Mesendoderm (in vitro differentiated cells): Measurements from ENCODE around the gene TRPM3.

Experiments
- DNase-seq: peaks from one replicate; pipeline ENCODE4 v3.0.0; 2013
- H2AK5ac ChIP-seq: 2 replicates; pipeline ENCODE4 v1.6.1; 2013; ENCODE audit warnings: low read length, inconsistent platforms
- H2BK120ac ChIP-seq: 2 replicates; pipeline ENCODE4 v1.6.1; 2013; ENCODE audit warnings: low read depth, mild to moderate bottlenecking, low read length, moderate library complexity, mixed read lengths
- H2BK15ac ChIP-seq: replicated peaks from 2 replicates; pipeline ENCODE4 v1.6.1; 2013; ENCODE audit warnings: low read depth, mild to moderate bottlenecking, moderate library complexity
- H2BK5ac ChIP-seq: 2 replicates; pipeline ENCODE4 v1.6.1; 2013; ENCODE audit warnings: low read length, inconsistent platforms
- H3K18ac ChIP-seq: 2 replicates; pipeline ENCODE4 v1.6.1; 2013; ENCODE audit warnings: mild to moderate bottlenecking, low read length, mixed read lengths
- H3K23ac ChIP-seq: one replicate; pipeline ENCODE4 v1.6.1; 2013; ENCODE audit warnings: low read length
- H3K27ac ChIP-seq: 2 replicates; pipeline ENCODE4 v1.5.1; 2013; ENCODE audit warnings: low read depth, mild to moderate bottlenecking, inconsistent platforms, low read length, moderate library complexity
- H3K27me3 ChIP-seq: 2 replicates; pipeline ENCODE4 v1.6.1; 2013; ENCODE audit warnings: low read length, control low read depth, mild to moderate bottlenecking, inconsistent platforms; ENCODE audit not compliant: insufficient read depth, poor library complexity
- H3K36me3 ChIP-seq: 2 replicates; pipeline ENCODE4 v1.6.1; 2013; ENCODE audit warnings: low read length, inconsistent platforms; ENCODE audit not compliant: control insufficient read depth, insufficient read depth
- H3K4ac ChIP-seq: one replicate; pipeline ENCODE4 v1.6.1; 2013; ENCODE audit warnings: low read depth, mild to moderate bottlenecking, low read length, moderate library complexity
- H3K4me1 ChIP-seq: 2 replicates; pipeline ENCODE4 v1.6.1; 2013; ENCODE audit warnings: low read depth, low read length, inconsistent platforms; ENCODE audit not compliant: control insufficient read depth
- H3K4me2 ChIP-seq: 2 replicates; pipeline ENCODE4 v1.6.1; 2013; ENCODE audit warnings: low read length
- H3K4me3 ChIP-seq: 2 replicates; pipeline ENCODE4 v1.5.1; 2013; ENCODE audit warnings: mild to moderate bottlenecking, low read length
- H3K56ac ChIP-seq: one replicate; pipeline ENCODE4 v1.6.1; 2013; ENCODE audit warnings: low read length
- H3K79me1 ChIP-seq: 2 replicates; pipeline ENCODE4 v1.6.1; 2013; ENCODE audit warnings: low read length, inconsistent platforms
- H3K79me2 ChIP-seq: 2 replicates; pipeline ENCODE4 v1.6.1; 2013; ENCODE audit warnings: mild to moderate bottlenecking, low read length; ENCODE audit not compliant: control insufficient read depth, insufficient read depth
- H3K9ac ChIP-seq: 2 replicates; pipeline ENCODE4 v1.6.1; 2013; ENCODE audit warnings: low read length, inconsistent platforms
- H4K5ac ChIP-seq: one replicate; pipeline ENCODE4 v1.6.1; 2013; ENCODE audit warnings: low read length
- H4K8ac ChIP-seq: one replicate; pipeline ENCODE4 v1.6.1; 2013; ENCODE audit warnings: low read depth, mild to moderate bottlenecking, control low read depth, low read length, moderate library complexity
- WGBS: extraction: QIAGEN DNeasy Blood & Tissue Kit; methylation state at CpG from one replicate; pipeline ENCODE4 v1.1.7; 2013; ENCODE audit warnings: low lambda C conversion rate, missing lambda C conversion rate; ENCODE audit not compliant: insufficient coverage; ENCODE audit errors: extremely low coverage; 5-methylcytosine and 5-hydroxymethylcytosine counted together

The TRPM3 gene

DNA sequence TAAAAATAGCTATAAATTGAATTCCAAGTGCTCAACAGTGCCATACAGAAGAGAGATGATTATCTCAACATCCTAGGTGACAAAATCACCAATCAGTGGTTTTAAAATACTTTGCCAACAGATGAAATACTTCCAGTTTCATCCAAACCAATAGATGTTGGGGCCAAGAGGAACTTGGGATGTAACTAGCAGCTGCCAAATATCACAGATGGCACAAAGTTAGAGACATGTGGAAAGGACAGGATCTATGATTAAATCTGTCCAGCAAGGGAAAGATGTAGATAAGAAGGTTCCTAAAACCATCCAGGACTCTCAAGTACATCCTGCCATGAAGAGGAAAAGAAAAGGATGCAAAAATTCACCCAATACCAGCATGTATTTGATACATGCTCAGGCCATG lies 23.8 kb downstream of the TRPM3 start:
- Histone ChIP-seq H2BK15ac (no peak overlapping the region), H3K4ac (no peak overlapping the region), H3K4me2 (no peak overlapping the region), H2BK5ac (no peak overlapping the region), H3K18ac (no peak overlapping the region), H2BK120ac (no peak overlapping the region), H3K4me1 (no peaks in the 10 kb centered on the region), H3K23ac (no peak overlapping the region), H4K8ac (no peak overlapping the region), H3K56ac (no peak overlapping the region), H4K5ac (no peak overlapping the region), H3K9ac (no peak overlapping the region), H2AK5ac (no peak overlapping the region), H3K4me3 (no peak overlapping the region), H3K79me1 (no peaks in the 10 kb centered on the region), H3K36me3 (no peaks in the 10 kb centered on the region), H3K27ac (no peak overlapping the region), H3K27me3 (no peaks in the 10 kb centered on the region), H3K79me2 (no peaks in the 10 kb centered on the region)
- no peak for DNase-seq

GRCh38 chr9:71096421-71097108 lies 24.9 kb downstream of the TRPM3 start:
- WGBS: no CpG with 5 or more reads among the region's 5 CpGs
- H3K9ac ChIP-seq: no peak overlapping the region
- no peaks in the 10 kb centered on the region for H3K36me3 ChIP-seq
- H3K23ac ChIP-seq: no peak overlapping the region
- no peak overlapping the region for H4K8ac ChIP-seq
- no peak overlapping the region for H2AK5ac ChIP-seq
- H3K18ac ChIP-seq: no peak overlapping the region
- H3K4me1 ChIP-seq: no peaks in the 10 kb centered on the region
- no peak overlapping the region for H3K56ac ChIP-seq
- H4K5ac ChIP-seq: no peak overlapping the region
- DNase-seq: no peak
- no peaks in the 10 kb centered on the region for H3K79me1 ChIP-seq
- no peak overlapping the region for H3K27ac ChIP-seq
- no peak overlapping the region for H2BK5ac ChIP-seq
- no peaks in the 10 kb centered on the region for H3K79me2 ChIP-seq
- H3K27me3 ChIP-seq: no peaks in the 10 kb centered on the region
- no peak overlapping the region for H3K4me3 ChIP-seq
- H3K4ac ChIP-seq: no peak overlapping the region
- no peak overlapping the region for H3K4me2 ChIP-seq
- no peak overlapping the region for H2BK15ac ChIP-seq
- no peak overlapping the region for H2BK120ac ChIP-seq

DNA sequence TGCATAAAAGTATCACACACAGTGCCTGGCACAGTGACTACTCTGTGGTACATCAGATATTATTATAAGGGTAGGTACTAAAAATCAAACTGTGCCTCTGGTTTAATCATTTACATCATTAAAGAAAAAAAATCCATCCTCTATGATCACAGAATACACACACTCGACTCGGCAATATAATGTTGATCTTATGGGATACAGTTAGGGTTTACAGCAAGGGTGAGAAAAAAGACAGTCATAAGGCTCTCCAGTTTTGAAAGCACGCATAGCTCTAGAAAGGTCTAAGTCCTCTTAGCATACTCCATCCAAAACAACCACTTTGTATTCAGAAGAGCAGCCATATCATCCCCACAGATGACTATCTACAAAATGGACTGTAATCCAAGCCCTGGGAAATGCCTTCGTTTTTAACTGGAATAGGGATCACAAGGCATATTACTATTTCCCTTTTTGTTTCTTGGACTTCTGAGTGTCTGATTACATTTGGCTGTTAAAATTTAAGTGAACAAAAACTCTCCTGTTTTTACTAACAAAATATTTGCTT lies 26.6 kb downstream of the TRPM3 start:
- Histone ChIP-seq H3K4ac (no peak overlapping the region), H3K27ac (no peak overlapping the region), H3K79me2 (no peaks in the 10 kb centered on the region), H3K79me1 (no peaks in the 10 kb centered on the region), H2BK120ac (no peak overlapping the region), H4K8ac (no peak overlapping the region), H2AK5ac (no peak overlapping the region), H3K18ac (no peak overlapping the region), H4K5ac (no peak overlapping the region), H3K4me1 (no peaks in the 10 kb centered on the region), H2BK15ac (no peak overlapping the region), H3K4me3 (no peak overlapping the region), H3K4me2 (no peak overlapping the region), H3K9ac (no peak overlapping the region), H3K56ac (no peak overlapping the region), H3K23ac (no peak overlapping the region), H2BK5ac (no peak overlapping the region), H3K27me3 (no peaks in the 10 kb centered on the region), H3K36me3 (no peaks in the 10 kb centered on the region)
- no peak for DNase-seq
- whole genome bisulfite sequencing: no CpG with 5 or more reads among the region's 4 CpGs

- Histone ChIP-seq H2BK120ac (no peak overlapping the region), H3K4ac (no peak overlapping the region), H3K4me1 (no peaks in the 10 kb centered on the region), H3K18ac (no peak overlapping the region), H3K9ac (no peak overlapping the region), H4K5ac (no peak overlapping the region), H2AK5ac (no peak overlapping the region), H3K56ac (no peak overlapping the region), H3K27me3 (no peaks in the 10 kb centered on the region), H2BK15ac (no peak overlapping the region), H4K8ac (no peak overlapping the region), H3K36me3 (no peaks in the 10 kb centered on the region), H3K79me2 (no peaks in the 10 kb centered on the region), H3K4me2 (no peak overlapping the region), H3K27ac (no peak overlapping the region), H3K4me3 (no peak overlapping the region), H3K23ac (no peak overlapping the region), H3K79me1 (no peaks in the 10 kb centered on the region), H2BK5ac (no peak overlapping the region)
- DNase-seq: no peak
Measured at GRCh38 chr9:71090896-71091295, 30.5 kb downstream of the TRPM3 start.

DNA sequence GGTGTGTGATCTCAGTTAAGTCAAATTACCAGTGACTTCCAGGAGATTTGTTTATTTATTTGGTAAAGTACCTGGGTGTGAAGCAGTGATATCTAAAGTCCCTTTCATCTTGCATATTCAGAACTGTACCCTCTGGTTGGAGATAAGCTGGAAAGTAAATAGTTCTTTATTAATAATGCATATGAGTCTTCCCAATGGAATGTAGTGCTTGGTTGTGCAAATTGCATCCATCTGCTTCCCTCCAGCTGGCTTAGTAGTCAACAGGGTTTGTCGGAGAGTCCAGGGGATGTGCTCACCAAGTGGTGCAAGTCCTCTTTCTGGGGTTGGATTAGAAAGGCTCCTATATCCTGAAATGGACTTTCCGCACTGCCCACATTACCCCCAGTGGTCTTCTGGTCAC lies 42.0 kb downstream of the TRPM3 start:
- Histone ChIP-seq H2AK5ac (no peak overlapping the region), H4K5ac (no peak overlapping the region), H3K4ac (no peak overlapping the region), H3K23ac (no peak overlapping the region), H3K79me1 (no peaks in the 10 kb centered on the region), H3K27me3 (no peaks in the 10 kb centered on the region), H2BK15ac (no peak overlapping the region), H3K18ac (no peak overlapping the region), H3K4me3 (no peak overlapping the region), H3K36me3 (no peaks in the 10 kb centered on the region), H3K4me1 (no peaks in the 10 kb centered on the region), H3K4me2 (no peak overlapping the region), H3K56ac (no peak overlapping the region), H3K9ac (no peak overlapping the region), H3K79me2 (no peaks in the 10 kb centered on the region), H2BK5ac (no peak overlapping the region), H2BK120ac (no peak overlapping the region), H3K27ac (no peak overlapping the region), H4K8ac (no peak overlapping the region)
- no peak for DNase-seq
- WGBS: no CpG with 5 or more reads among the region's 2 CpGs

- H3K4me3 ChIP-seq: no peak overlapping the region
- no peak overlapping the region for H3K27ac ChIP-seq
- no peak overlapping the region for H3K4me2 ChIP-seq
- no CpG with 5 or more reads among the region's 6 CpGs for WGBS
- no peak for DNase-seq
- no peak overlapping the region for H2AK5ac ChIP-seq
- H2BK15ac ChIP-seq: no peak overlapping the region
- H3K79me1 ChIP-seq: no peaks in the 10 kb centered on the region
- no peak overlapping the region for H2BK120ac ChIP-seq
- no peaks in the 10 kb centered on the region for H3K79me2 ChIP-seq
- H3K56ac ChIP-seq: no peak overlapping the region
- no peak overlapping the region for H2BK5ac ChIP-seq
- H3K18ac ChIP-seq: no peak overlapping the region
- no peak overlapping the region for H3K9ac ChIP-seq
- H3K4me1 ChIP-seq: no peaks in the 10 kb centered on the region
- H3K36me3 ChIP-seq: no peaks in the 10 kb centered on the region
- H4K5ac ChIP-seq: no peak overlapping the region
- no peak overlapping the region for H3K4ac ChIP-seq
- no peak overlapping the region for H3K23ac ChIP-seq
- H4K8ac ChIP-seq: no peak overlapping the region
- H3K27me3 ChIP-seq: no peaks in the 10 kb centered on the region
Measured at GRCh38 chr9:71076096-71076495, 45.3 kb downstream of the TRPM3 start.
